Cerebellar nuclear complex (tissue), 1 donor: ENCODE results near the gene SH3D19.
"Not testable (repeated sequence)": the region's sequence is repeated elsewhere in the genome, so short reads cannot be mapped to it uniquely, and the experiment has no call there.

ENCODE experiments used
- DNase-seq, 2 experiments: peaks; one replicate each; lab custom pipeline; 2025; lab: John Stamatoyannopoulos, UW

Gene SH3D19

DNA sequence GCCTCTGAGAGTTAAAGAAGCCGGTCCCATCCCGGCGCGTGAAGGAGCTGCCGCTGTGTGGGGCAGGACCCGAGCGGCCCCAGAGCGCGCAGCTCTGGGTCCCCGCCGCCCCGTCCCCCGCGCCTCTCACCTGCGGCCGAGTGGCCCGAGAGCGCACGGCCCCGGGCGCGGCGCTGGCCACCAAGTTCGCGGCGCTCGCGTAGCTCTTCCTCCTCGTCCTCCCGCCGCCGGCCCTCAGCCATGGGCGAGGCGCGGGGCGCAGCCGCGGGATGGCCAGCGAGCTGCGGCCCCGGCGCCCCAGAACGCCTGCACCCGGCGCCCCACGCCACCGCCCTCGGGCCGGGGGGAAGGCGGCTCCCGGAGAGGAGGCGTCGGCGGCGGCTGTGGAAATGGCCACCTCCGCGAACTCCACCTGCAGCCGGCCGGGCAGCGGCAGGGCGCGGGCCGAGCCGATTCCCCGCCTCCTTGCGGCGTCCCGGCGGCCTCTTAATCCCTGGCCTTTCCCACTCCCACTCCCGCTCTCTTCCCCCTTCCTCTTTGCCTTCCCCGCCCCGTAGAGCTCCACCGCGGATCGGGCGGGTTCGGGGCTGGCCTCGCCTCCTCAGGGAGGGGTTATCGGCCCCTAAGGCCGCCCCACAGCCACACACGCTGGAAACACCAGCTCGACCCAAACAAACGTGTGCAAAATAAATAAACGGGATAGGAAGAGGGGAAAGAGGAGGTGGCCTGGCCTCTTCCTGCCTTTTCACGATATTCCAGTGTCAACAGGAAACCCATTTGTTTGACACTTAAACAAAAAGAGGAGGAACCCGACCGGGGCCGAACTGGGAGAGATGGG, at the start of gene SH3D19:
TSS of gene SH3D19 (minus strand) at position 495 of the 838 bp plus-strand sequence. CDS start at position 242, 253 bp downstream.
- no peak for DNase-seq

- DNase-seq = peak in 1 of 2 experiments; percentile 10
Observed at GRCh38 chr4:151362404-151363164, 37.2 kb upstream of the SH3D19 start.

GRCh38 chr4:151361966-151362365, 36.6 kb upstream of the SH3D19 start:
- DNase-seq = no peak

- no peak for DNase-seq
Observed at GRCh38 chr4:151361126-151361525, 35.7 kb upstream of the SH3D19 start.

GRCh38 chr4:151359576-151359975, 34.2 kb upstream of the SH3D19 start:
- DNase-seq = no peak

DNA sequence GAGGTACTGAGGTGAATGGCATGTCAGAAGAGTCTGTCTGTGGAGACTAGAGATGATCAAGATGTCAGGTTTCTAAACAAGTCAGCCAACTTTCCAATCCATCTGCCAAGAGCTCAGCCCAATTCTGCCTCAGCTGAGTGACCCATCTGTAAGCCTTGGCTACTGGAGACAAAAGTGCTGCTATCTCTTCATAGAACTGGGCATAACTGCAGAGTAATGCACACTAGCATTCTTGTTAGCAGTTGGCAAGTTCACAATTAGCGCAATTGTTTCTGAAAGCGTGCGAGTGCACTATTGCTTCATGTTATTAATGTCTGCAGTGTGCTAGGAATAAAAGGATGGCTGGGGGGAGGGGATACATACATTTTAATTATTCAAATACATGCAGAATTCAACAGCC, 32.9 kb upstream of the SH3D19 start:
- no peak for DNase-seq

GRCh38 chr4:151356510-151356909, 31.1 kb upstream of the SH3D19 start:
- no peak for DNase-seq

- no peak for DNase-seq
Observed at GRCh38 chr4:151355155-151355554, 29.8 kb upstream of the SH3D19 start.

- no peak for DNase-seq
Observed at GRCh38 chr4:151347490-151348235, 22.3 kb upstream of the SH3D19 start.

- DNase-seq = no peak
Observed at GRCh38 chr4:151344948-151345347, 19.5 kb upstream of the SH3D19 start.

- DNase-seq = no peak
Observed at GRCh38 chr4:151340751-151341385, 15.5 kb upstream of the SH3D19 start.

DNA sequence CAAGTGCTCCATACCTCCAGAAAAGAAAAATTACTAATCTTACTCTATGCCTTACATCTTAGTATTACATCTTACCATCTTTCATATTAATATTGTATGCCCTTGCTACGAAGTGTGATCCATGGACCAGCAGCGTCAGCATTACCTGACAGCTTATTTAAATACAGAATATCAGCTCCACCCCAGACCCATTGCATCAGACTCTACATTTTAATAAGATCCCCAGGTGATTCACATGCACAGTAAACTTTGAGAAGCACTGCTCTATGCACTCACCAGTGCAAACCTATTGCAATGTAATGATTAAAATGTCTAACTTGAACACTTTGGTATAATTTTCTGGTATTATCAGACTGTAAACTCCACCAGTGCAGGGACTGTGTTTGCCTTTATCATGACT, 14.1 kb upstream of the SH3D19 start:
- DNase-seq = no peak

DNA sequence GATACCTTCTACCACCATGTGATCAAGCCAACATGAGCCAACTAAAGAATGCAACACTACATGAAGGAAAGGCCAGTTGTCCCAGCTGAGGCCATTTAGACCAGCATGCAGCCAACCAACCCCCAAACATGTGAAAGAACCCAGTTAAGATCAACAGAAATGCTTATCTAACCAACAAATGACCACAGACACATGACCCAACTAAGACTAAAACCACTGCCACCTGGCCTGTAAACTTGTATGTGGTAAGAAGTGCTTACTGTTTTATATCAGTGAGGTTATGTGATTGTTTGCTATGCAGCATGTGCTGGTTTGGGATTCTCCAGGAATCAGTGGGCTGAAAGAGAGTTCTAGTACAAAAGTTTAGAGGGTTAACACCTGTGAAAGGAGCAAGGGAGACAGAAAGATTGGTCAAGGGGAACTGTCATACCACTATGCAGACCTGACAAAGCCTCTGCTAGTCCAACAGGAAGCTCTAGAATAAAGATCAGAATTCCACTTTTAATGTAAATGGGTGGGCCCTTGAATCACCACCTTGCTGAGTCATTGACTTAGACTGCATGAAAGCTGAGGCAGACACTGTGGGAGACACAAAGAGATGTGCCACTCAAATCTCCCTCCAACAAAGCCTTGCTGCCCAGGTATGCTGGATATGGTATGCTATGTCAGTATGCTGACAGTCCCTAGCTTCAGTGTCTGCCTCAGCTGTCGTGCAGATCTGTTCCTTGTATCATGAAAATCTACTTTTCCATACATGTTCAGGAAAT, 6.1 kb upstream of the SH3D19 start:
- no peak for DNase-seq

DNA sequence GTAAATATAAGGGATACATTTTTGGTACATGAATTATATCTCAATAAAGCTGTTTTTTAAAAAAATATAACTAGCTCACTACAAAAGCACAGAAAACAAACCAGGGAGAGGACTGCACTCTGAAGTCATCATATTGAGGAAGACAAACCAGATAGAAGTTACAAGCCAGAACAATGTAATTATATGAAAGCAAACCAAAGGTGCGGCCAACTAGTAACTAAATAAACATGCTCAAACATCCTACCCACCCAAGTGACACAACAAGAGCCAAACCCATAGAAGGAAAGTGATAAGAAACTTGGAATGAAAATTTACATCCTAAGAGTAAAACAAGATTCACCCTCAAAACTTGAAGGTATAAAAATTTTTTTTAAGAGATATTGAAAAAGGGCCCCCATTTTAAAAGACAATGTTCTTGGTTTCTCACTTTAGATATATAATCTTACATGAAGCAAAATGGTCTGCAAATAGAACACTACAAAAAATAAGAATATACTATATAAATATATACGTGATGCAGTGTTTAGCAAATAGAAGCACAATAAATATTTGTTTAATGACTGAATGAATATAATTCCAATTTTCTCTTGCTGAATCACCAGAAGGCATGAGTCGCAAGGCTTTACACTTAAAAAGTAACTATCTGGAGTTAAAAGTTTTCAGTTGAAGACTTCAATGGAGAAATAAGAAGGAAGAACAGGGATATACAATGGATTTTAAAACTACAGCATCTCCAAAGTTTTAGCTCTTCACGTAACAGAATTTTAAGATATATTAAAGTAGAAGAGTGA, 4.0 kb upstream of the SH3D19 start:
- DNase-seq = no peak

DNA sequence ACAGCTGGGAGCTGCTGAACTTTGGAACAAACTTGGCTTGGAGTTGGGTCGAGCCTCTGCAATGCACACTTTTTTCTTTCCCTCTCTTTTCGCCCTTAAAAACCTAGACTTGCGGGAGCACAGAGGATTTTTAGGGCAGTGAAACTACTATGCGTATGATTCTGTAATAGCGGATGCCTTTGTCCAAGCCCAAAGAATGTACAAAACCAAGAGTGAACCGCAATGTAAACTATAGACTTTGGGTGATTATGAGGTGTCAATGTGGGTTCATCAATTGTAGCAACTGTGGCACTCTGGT, 493 bp upstream of the SH3D19 start:
- DNase-seq = no peak

GRCh38 chr4:151324752-151325110, 674 bp downstream of the SH3D19 start:
- DNase-seq = peak in 1 of 2 experiments; percentile 17

GRCh38 chr4:151324124-151324751, 1.2 kb downstream of the SH3D19 start:
- DNase-seq = no peak

GRCh38 chr4:151323667-151324066, 1.7 kb downstream of the SH3D19 start:
- no peak for DNase-seq

DNA sequence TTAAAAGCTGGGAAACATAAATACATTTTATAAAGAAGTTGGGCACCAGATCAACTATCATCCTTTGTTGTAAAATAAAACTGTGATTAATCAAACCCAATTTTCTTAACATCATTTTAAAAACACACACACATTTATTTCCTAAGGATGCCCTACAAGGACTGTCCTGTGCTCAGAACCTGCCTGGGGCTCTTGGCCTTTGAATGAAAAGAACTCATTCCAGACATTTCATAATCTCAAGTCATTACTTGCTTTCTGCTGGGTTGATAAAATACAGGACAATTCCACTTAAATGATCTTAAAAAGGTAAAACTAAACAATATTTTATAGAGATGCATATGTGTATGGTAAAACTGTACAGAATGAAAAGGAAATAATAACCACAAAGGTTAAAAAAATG, 2.8 kb downstream of the SH3D19 start:
- no peak for DNase-seq

DNA sequence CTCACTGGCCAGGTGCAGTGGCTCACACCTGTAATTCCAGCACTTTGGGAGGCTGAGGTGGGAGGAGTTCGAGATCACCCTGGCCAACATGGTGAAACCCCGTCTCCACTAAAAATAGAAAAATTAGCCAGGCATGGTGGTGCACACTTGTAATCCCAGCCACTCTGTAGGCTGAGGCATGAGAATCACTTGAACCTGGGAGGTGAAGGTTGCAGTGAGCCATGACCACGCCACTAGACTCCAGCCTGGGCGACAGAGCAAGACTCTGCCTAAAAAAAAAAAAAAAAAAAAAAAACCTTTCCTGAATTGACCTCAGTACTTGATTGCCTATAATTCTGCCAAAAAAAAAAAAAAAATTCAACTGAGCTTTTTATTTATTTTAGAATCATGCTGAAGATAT, 3.2 kb downstream of the SH3D19 start:
- not testable (repeated sequence) for DNase-seq
